Measurements from ENCODE around the gene DGKG. TPM values are rescaled to one million over a fixed set of nuclear protein-coding genes. Genes with fewer than 3 reads are reported as not detected.

Gene DGKG
- total and polyA plus RNA-seq, 3 experiments from 2014 or later = 0.04 to 0.20 TPM; not detected in 1

GRCh38 chr3:186375443-186375842 is 13.4 kb upstream of the DGKG start:
- Mint-ChIP-seq H3K4me1 (peaks cover 0 to under 1% (median 0%) of the 10 kb centered on the region in 3 donors), H3K27ac (no peak overlapping the region), H3K4me3 (no peak overlapping the region), H3K9me3 (peaks cover 0 to 6% (median 2%) of the 10 kb centered on the region in 5 donors), H3K36me3 (no peaks in the 10 kb centered on the region), H3K27me3 (peaks cover 16 to 40% of the 10 kb centered on the region in 2 donors)
- no peak overlapping the region for H3K27ac ChIP-seq (ENCODE audit: low read depth, low read length)
- ChIA-PET POLR2A (no interaction called here), CTCF (no interaction called here)
- no peaks in the 10 kb centered on the region for H3K4me1 ChIP-seq (ENCODE audit: insufficient read depth, low read length)
- no peaks in the 10 kb centered on the region for H3K36me3 ChIP-seq (ENCODE audit: insufficient read depth, low read length)
- H3K9me3 ChIP-seq (ENCODE audit: low read length) = no peaks in the 10 kb centered on the region
- H3K27me3 ChIP-seq (ENCODE audit: insufficient read depth, low read length, poor library complexity, severe bottlenecking) = no peaks in the 10 kb centered on the region
- no peak for DNase-seq
- H3K4me3 ChIP-seq (ENCODE audit: low read length) = no peak overlapping the region

GRCh38 chr3:186374376-186374775 is 12.3 kb upstream of the DGKG start:
- Histone ChIP-seq H3K36me3 (ENCODE audit: insufficient read depth, low read length) (no peaks in the 10 kb centered on the region), H3K4me1 (ENCODE audit: insufficient read depth, low read length) (no peaks in the 10 kb centered on the region), H3K4me3 (ENCODE audit: low read length) (no peak overlapping the region), H3K27me3 (ENCODE audit: insufficient read depth, low read length, poor library complexity, severe bottlenecking) (no peaks in the 10 kb centered on the region), H3K9me3 (ENCODE audit: low read length) (no peaks in the 10 kb centered on the region), H3K27ac (ENCODE audit: low read depth, low read length) (no peak overlapping the region)
- DNase-seq = no peak
- H3K27me3 Mint-ChIP-seq = peaks cover 16 to 46% of the 10 kb centered on the region in 2 donors
- no peaks in the 10 kb centered on the region for H3K4me1 Mint-ChIP-seq
- no peak overlapping the region for H3K27ac Mint-ChIP-seq
- no peak overlapping the region for H3K4me3 Mint-ChIP-seq
- POLR2A ChIA-PET = no interaction called here
- no peaks in the 10 kb centered on the region for H3K36me3 Mint-ChIP-seq
- H3K9me3 Mint-ChIP-seq = peaks cover 0 to 6% (median 2%) of the 10 kb centered on the region in 5 donors
- CTCF ChIA-PET = no interaction called here

- no peak overlapping the region for H3K27ac Mint-ChIP-seq
- peaks cover 5 to 36% of the 10 kb centered on the region in 2 donors for H3K27me3 Mint-ChIP-seq
Measured at GRCh38 chr3:186369217-186369616, 7.2 kb upstream of the DGKG start.

GRCh38 chr3:186368717-186369116 is 6.7 kb upstream of the DGKG start:
- Mint-ChIP-seq H3K36me3 (no peaks in the 10 kb centered on the region), H3K9me3 (peaks cover 0 to 2% (median 0%) of the 10 kb centered on the region in 5 donors), H3K27ac (no peak overlapping the region), H3K4me3 (no peak overlapping the region), H3K4me1 (no peaks in the 10 kb centered on the region), H3K27me3 (peaks cover 6 to 36% of the 10 kb centered on the region in 2 donors)
- no peak for DNase-seq
- Histone ChIP-seq H3K4me1 (ENCODE audit: insufficient read depth, low read length) (no peaks in the 10 kb centered on the region), H3K4me3 (ENCODE audit: low read length) (no peak overlapping the region), H3K27me3 (ENCODE audit: insufficient read depth, low read length, poor library complexity, severe bottlenecking) (no peaks in the 10 kb centered on the region), H3K36me3 (ENCODE audit: insufficient read depth, low read length) (no peaks in the 10 kb centered on the region), H3K9me3 (ENCODE audit: low read length) (no peaks in the 10 kb centered on the region), H3K27ac (ENCODE audit: low read depth, low read length) (no peak overlapping the region)
- CTCF ChIA-PET = no interaction called here
- POLR2A ChIA-PET = no interaction called here

More at GRCh38 chr3:186369217-186369616, 7.2 kb upstream of the DGKG start:
- no peaks in the 10 kb centered on the region for H3K4me1 Mint-ChIP-seq
- ChIA-PET POLR2A (no interaction called here), CTCF (no interaction called here)
- H3K36me3 ChIP-seq (ENCODE audit: insufficient read depth, low read length) = no peaks in the 10 kb centered on the region
- no peaks in the 10 kb centered on the region for H3K4me1 ChIP-seq (ENCODE audit: insufficient read depth, low read length)
- H3K27me3 ChIP-seq (ENCODE audit: insufficient read depth, low read length, poor library complexity, severe bottlenecking) = no peaks in the 10 kb centered on the region
- DNase-seq = no peak
- H3K9me3 Mint-ChIP-seq = peaks cover 0 to 2% (median 0%) of the 10 kb centered on the region in 5 donors
- no peaks in the 10 kb centered on the region for H3K36me3 Mint-ChIP-seq
- no peak overlapping the region for H3K27ac ChIP-seq (ENCODE audit: low read depth, low read length)
- no peak overlapping the region for H3K4me3 Mint-ChIP-seq
- no peaks in the 10 kb centered on the region for H3K9me3 ChIP-seq (ENCODE audit: low read length)
- H3K4me3 ChIP-seq (ENCODE audit: low read length) = no peak overlapping the region

- Histone ChIP-seq H3K9me3 (ENCODE audit: low read length) (no peaks in the 10 kb centered on the region), H3K27me3 (ENCODE audit: insufficient read depth, low read length, poor library complexity, severe bottlenecking) (no peaks in the 10 kb centered on the region), H3K27ac (ENCODE audit: low read depth, low read length) (no peak overlapping the region), H3K4me3 (ENCODE audit: low read length) (no peak overlapping the region), H3K4me1 (ENCODE audit: insufficient read depth, low read length) (no peaks in the 10 kb centered on the region), H3K36me3 (ENCODE audit: insufficient read depth, low read length) (no peaks in the 10 kb centered on the region)
- no peak for DNase-seq
- Mint-ChIP-seq H3K9me3 (peaks cover 0 to 2% (median 0%) of the 10 kb centered on the region in 5 donors), H3K27ac (no peak overlapping the region), H3K36me3 (no peaks in the 10 kb centered on the region), H3K4me1 (no peaks in the 10 kb centered on the region), H3K27me3 (peaks cover 11 to 40% of the 10 kb centered on the region in 2 donors), H3K4me3 (no peak overlapping the region)
- POLR2A ChIA-PET = no interaction called here
- CTCF ChIA-PET = no interaction called here
Measured at GRCh38 chr3:186368176-186368575, 6.1 kb upstream of the DGKG start.

- ChIA-PET POLR2A (no interaction called here), CTCF (no interaction called here)
- Mint-ChIP-seq H3K36me3 (no peaks in the 10 kb centered on the region), H3K27ac (no peak overlapping the region), H3K4me3 (no peak overlapping the region), H3K9me3 (no peaks in the 10 kb centered on the region), H3K4me1 (no peaks in the 10 kb centered on the region), H3K27me3 (peaks cover 14 to 45% of the 10 kb centered on the region in 2 donors)
- Histone ChIP-seq H3K36me3 (ENCODE audit: insufficient read depth, low read length) (no peaks in the 10 kb centered on the region), H3K9me3 (ENCODE audit: low read length) (no peaks in the 10 kb centered on the region), H3K4me3 (ENCODE audit: low read length) (no peak overlapping the region), H3K27ac (ENCODE audit: low read depth, low read length) (no peak overlapping the region), H3K4me1 (ENCODE audit: insufficient read depth, low read length) (no peaks in the 10 kb centered on the region), H3K27me3 (ENCODE audit: insufficient read depth, low read length, poor library complexity, severe bottlenecking) (peaks cover 2% of the 10 kb centered on the region)
- no peak for DNase-seq
Measured at GRCh38 chr3:186367631-186368030, 5.6 kb upstream of the DGKG start.

GRCh38 chr3:186366206-186366605 is 4.2 kb upstream of the DGKG start:
- Mint-ChIP-seq H3K27me3 (peaks cover 21 to 53% of the 10 kb centered on the region in 2 donors), H3K36me3 (no peaks in the 10 kb centered on the region), H3K4me1 (peaks cover 0 to 5% (median 3%) of the 10 kb centered on the region in 3 donors), H3K4me3 (no peak overlapping the region), H3K9me3 (no peaks in the 10 kb centered on the region), H3K27ac (no peak overlapping the region)
- Histone ChIP-seq H3K4me3 (ENCODE audit: low read length) (no peak overlapping the region), H3K9me3 (ENCODE audit: low read length) (no peaks in the 10 kb centered on the region), H3K27me3 (ENCODE audit: insufficient read depth, low read length, poor library complexity, severe bottlenecking) (peaks cover 10% of the 10 kb centered on the region), H3K36me3 (ENCODE audit: insufficient read depth, low read length) (no peaks in the 10 kb centered on the region), H3K27ac (ENCODE audit: low read depth, low read length) (no peak overlapping the region), H3K4me1 (ENCODE audit: insufficient read depth, low read length) (no peaks in the 10 kb centered on the region)
- ChIA-PET CTCF (no interaction called here), POLR2A (no interaction called here)
- no peak for DNase-seq

- ChIA-PET CTCF (no interaction called here), POLR2A (no interaction called here)
- Mint-ChIP-seq H3K4me3 (no peak overlapping the region), H3K4me1 (peaks cover 2 to 7% (median 3%) of the 10 kb centered on the region in 3 donors), H3K36me3 (no peaks in the 10 kb centered on the region), H3K9me3 (no peaks in the 10 kb centered on the region), H3K27me3 (peaks cover 23 to 59% of the 10 kb centered on the region in 2 donors), H3K27ac (no peak overlapping the region)
- Histone ChIP-seq H3K4me1 (ENCODE audit: insufficient read depth, low read length) (no peaks in the 10 kb centered on the region), H3K27ac (ENCODE audit: low read depth, low read length) (no peak overlapping the region), H3K27me3 (ENCODE audit: insufficient read depth, low read length, poor library complexity, severe bottlenecking) (peaks cover 15% of the 10 kb centered on the region), H3K9me3 (ENCODE audit: low read length) (no peaks in the 10 kb centered on the region), H3K36me3 (ENCODE audit: insufficient read depth, low read length) (no peaks in the 10 kb centered on the region), H3K4me3 (ENCODE audit: low read length) (no peak overlapping the region)
- DNase-seq = no peak
Measured at GRCh38 chr3:186365202-186365974, 3.4 kb upstream of the DGKG start.

Data from CD8-positive, alpha-beta memory T cell (primary cell).